GM13976 (cell line): ENCODE measurements around the gene B3GNT9.

ENCODE experiments used
- DNase-seq: peaks from one replicate; pipeline ENCODE4 v3.0.0; 2012; ENCODE audit warnings: low spot score
- CTCF ChIP-seq: IDR thresholded peaks from 2 replicates; pipeline ENCODE4 v1.5.1; 2012; ENCODE audit warnings: borderline replicate concordance, mild to moderate bottlenecking; ENCODE audit not compliant: insufficient read depth; ENCODE audit errors: extremely low read depth, missing control alignments, control extremely low read depth
- in situ Hi-C: fragments of 300-500 bp; cut with MboI; formaldehyde crosslinking; loops from one replicate; pipeline ENCODE4 v1.12.0; 2022; ENCODE audit warnings: low sequenced_read_pairs, mixed read lengths, inconsistent platforms; ENCODE audit not compliant: unreplicated experiment

B3GNT9 gene

GRCh38 chr16:67154578-67155294, 3.9 kb upstream of the B3GNT9 start:
- in situ Hi-C loops, result loop anchor here (5.0 to 25.0 kb wide), 2 partner anchors 137 to 192 kb away; partner anchors contain the start of gene CES3
- TF ChIP-seq CTCF, result no peak
- DNase-seq, result no peak

- in situ Hi-C loops, result loop anchor here (5.0 to 25.0 kb wide), 2 partner anchors 134 to 189 kb away; partner anchors contain the start of gene CES3
- TF ChIP-seq CTCF, result no peak
- no peak for DNase-seq
Observed at GRCh38 chr16:67151431-67152097, 766 bp upstream of the B3GNT9 start.

- in situ Hi-C loops, result loop anchor here (5.0 to 25.0 kb wide), 2 partner anchors 133 to 188 kb away; partner anchors contain the start of gene CES3
- peak; percentile 86 for DNase-seq
- TF ChIP-seq CTCF, result peak; percentile 12
Observed at GRCh38 chr16:67150047-67150832, 558 bp downstream of the B3GNT9 start.

GRCh38 chr16:67149276-67150046, 1.3 kb downstream of the B3GNT9 start:
- in situ Hi-C loops, result loop anchor here (5.0 to 25.0 kb wide), 2 partner anchors 132 to 187 kb away; partner anchors contain the start of gene CES3

GRCh38 chr16:67148656-67149275, 2.0 kb downstream of the B3GNT9 start:
- TF ChIP-seq CTCF, result no peak
- no peak for DNase-seq
- in situ Hi-C loops, result no loop called here

More at GRCh38 chr16:67149276-67150046, 1.3 kb downstream of the B3GNT9 start:
- DNase-seq, result no peak
- TF ChIP-seq CTCF, result no peak

GRCh38 chr16:67148221-67148620, 2.6 kb downstream of the B3GNT9 start:
- TF ChIP-seq CTCF, result no peak
- in situ Hi-C loops, result no loop called here
- no peak for DNase-seq
